NCI-H1436 treated with DMSO at 0.1 percent for 48 hours (cell line): ENCODE measurements around the gene PPDPF.
"Not testable (repeated sequence)": the region's sequence is repeated elsewhere in the genome, so short reads cannot be mapped to it uniquely, and the experiment has no call there.

Experiments used
- DNase-seq: peaks from one replicate; lab custom pipeline; 2025; lab: John Stamatoyannopoulos, UW

The PPDPF gene

DNA sequence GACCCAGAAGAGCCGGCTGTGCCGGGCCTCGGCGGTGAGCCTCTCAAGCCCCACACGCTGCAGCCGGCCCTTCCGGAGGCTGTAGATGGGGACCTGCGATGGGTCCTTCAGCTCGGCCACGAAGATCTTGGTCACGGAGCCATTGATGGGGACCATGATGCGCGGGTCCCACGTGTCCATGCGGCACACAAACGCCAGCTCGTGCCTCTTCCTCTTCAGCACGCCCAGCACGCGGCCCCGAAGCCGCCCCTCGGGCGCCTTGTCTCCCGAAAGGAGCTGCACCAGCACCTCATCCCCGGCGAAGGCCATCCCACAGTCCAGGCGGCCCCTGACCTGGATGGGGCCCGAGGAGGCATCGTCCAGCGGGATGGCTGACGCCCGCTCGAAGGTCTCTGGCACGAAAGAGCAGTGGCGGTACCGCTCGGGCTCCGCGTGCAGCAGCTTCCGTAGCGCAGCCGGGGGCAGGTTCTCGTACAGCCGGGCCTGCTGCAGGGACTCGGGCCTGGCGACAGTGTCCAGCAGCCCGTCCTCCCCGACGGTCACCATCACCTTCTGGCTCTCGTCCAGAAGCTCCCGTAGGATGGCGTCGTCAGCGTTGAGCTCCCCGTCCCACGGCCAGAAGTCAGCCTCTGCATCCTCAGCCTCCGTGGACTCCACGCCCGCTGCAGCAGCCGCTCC is 44.6 kb downstream of the PPDPF start:
- DNase-seq = no peak

DNA sequence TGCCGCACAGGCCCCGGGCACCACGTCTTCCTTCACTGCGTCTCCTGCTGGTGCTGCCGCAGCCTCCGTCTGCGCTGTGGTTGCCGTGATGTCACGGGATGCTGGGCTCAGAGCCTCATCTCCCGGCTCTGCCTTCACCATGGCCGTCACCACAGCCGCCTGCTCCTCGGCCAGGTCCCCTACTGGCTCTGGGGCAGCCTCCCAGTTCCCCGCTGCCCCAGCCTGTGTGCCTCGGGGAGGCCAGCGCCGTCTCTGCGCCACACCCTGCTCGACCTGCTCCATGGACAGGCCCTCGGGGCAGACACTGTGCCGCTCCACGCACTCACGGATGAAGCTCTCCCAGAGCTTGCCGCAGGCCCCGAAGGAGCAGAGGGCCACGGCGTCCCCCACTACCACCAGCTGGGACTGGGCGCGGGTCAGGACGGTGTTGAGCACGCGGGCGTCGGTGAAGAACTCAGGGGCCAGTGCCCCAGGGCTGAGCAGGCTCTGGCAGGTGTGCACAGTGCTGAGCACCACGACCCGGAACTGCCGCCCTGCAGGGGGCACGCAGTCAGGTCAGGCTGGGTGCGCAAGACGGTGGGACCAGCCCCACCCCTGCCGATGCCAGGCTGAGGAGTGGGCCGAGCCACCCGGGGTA is 45.3 kb downstream of the PPDPF start:
- DNase-seq = no peak

DNA sequence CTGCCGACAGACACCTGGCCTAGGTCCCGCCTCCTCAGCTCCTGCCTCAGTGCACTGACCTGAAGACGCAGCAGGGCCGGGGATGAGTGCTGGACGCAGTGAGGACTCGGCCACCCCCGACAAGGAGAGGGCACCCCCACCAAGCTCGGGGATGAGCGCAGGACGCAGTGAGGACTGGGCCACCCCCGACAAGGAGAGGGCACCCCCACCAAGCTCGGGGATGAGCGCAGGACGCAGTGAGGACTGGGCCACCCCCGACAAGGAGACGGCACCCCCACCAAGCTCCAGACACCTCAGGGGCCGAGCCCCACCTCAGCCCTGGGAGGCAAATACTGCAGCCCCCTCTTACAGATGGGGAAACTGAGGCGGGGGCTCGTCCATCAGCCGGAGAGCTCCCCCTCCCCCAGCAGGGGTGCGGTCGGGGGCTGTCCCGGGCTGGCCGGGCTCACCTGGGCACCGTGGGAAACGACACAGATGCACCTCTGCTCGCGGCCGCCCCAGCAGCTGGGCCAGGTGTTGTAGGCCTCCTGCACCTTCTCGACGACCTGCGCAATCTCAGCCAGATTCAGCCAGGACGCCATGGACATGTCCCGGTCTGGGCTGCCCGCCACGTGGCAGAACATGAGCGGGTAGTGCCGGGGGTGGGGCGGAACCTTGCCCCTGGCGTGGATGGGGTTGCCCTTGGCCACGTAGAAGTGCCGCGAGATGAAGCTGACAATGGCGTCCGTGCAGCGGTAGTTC is 46.0 kb downstream of the PPDPF start:
- no peak for DNase-seq

DNA sequence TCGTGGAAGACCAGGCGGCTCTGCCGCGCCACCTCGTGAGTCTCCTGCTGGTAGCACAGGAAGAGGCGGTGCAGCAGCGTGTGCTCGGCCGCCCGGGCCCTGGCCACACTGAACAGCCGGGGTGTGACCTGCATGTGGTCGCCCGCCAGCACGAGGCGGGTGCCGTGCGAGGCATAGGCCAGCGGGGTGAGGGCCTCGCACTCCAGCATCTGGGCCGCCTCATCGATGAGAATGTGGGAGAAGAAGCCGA is 46.5 kb downstream of the PPDPF start:
- DNase-seq = no peak

DNA sequence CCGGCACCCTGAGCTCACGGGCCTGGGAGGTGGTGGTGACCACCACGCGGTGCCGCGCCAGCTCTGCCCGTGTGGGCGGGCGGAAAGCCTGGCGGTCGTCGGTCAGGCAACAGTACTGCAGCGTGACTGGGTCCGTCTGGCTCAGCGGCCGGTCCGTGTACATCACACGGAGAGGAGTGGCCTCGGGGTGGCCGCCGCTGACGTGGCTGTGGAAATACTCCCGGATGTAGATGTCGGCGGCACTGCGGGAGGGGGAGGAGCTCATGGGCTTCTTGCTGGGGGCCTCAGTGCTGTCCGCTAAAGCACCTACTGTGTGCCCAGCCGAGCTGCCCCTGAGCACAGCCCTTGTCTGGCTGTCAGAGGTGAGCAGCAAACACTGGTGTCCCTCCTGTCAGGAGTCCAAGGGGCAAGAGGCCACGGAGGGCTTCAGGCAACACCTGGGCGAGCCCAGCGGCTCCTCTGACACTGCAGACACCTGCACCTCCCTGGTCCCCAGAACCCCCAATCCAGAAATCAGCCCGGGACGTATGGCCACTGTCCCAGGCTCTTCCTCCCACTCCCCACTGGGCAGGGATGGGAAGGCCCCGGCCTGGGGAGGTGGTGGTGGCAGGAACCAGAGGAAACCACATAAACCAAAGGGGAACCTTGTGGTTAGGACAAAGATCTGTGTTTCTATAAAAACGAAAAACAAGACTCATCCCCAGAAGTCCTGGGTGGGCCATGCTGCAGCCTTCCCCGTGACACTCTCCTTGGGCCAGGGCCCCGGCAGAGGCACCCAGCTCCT is 47.0 kb downstream of the PPDPF start:
- no peak for DNase-seq

DNA sequence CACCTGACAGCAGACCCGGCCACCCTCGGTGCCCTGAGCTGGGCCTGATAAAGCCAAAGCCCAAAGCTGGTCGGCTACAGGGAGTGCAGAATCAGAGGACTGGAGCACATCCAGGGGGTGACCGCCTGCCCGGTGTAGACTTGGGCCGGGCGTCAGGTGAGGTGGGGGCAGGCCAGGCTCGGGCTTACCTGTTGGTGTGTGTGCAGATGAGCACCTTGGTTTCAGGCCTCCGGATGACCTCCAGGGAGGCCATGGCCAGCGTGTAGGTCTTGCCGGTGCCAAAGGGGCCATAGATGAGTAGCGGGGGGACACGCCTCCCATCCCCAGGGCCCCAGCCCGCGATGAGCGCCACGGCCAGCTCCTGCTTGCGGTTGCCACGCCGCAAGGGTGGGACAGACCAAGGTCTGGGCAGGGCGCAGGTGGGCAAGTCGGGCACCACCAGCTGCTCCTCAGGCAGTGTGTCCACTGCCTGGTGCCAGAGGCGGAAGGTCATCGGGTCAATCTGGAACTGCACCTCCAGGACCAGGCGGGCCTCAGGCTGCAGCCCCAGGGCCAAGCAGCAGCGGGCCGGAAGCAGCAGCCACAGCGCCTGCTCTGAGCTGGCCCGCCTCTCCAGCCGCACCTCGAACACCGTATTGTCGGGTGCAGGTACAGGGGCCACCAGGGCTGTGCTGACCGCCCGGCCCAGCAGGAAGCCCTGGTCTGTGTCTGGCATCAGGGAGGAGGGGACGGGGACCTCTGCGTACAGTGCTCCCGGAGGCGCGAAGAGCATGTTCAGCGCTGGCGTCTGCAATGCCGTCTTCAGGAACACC is 47.8 kb downstream of the PPDPF start:
- DNase-seq = no peak

DNA sequence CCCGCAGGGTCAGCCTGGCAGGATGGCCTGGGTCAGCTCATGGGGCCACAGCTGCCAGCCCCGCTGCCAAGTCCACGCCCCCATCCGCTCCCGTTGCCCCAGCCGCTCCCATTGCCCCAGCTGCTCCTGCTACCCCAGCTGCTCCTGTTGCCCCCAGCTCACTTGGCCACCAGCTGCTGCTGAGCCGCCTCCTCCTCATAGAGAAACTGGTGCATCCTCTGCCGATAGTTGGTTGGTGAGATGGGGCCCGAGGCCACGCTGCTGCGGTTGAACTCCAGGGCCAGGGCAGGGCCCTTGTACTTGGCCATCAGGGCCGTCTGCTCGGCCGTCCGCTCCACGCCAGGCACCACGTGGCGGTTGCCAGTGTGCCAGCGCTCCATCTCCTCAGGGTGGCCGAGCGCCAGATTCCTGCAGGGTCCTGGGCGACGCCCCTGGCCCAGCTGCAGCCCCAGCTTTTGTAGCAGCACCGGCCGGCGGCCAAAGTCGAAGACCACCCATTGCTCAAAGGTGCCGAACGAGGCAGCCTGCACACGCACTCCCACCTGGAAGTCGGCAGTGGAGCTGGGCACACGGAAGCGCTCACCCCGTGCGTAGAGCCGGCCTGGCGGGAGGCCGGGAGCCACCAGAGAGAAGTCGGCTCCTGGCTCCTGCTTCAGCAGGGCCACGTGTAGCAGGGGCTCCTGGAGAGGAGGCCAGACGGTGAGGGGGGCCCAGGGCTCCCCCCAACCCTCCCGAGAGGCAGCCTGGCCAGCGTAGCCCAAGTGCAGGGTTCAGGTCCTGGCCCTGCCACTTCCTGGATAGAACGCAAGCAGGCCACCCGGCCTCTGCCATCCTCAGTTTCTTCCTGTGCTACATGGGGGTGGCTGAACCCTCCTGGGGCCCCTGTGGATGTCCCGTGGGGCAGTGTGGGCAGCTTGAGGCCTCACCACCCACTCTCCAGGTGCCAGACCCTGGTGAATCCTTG is 48.7 kb downstream of the PPDPF start:
- DNase-seq = no peak

DNA sequence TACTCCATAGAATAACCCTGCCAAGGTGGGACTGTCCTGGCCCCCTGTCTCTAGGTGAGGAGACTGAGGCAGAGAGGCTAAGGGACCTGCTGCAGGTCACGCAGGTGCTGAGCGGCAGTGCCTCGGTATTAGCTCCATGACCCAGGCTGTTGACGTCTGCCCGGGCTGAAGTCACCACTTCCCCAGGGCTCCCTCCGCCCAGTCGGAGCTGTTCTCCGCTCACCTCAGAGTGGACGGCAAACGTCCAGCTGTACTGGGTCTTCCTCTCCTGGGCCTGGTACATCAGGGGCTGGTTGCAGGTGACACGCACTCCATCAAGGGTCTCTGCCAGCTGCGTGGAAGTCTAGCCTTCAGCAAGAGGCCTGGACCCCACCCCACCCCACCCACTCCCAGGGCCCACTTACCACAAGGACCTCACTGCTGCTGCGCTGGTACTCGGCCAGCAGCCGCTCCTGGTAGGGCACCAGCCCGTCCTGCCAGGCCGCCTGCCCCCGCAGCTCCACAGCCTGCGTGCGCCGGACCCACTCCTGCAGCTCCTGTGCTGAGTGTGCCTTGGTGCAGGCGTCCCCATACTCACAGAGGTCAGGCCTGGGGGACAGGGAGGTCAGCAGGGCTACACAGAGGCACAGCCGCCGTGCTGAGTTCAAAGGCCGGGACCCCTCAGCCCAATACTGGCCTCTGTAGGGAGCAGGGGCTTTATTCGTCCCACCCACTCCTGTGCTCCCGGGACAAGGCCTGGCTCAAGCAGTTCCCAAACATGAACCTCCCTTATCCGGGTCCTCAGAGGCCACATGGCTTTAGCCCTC is 49.9 kb downstream of the PPDPF start:
- DNase-seq = no peak

DNA sequence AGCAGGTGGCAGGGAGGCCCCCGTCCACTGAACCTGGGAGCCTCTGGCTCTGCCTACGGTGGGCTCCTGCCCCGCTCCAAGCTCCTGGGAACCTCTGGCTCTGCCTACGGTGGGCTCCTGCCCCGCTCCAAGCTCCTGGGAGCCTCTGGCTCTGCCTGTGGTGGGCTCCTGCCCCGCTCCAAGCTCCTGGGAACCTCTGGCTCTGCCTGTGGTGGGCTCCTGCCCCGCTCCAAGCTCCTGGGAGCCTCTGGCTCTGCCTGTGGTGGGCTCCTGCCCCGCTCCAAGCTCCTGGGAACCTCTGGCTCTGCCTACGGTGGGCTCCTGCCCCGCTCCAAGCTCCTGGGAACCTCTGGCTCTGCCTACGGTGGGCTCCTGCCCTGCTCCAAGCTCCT is 50.5 kb downstream of the PPDPF start:
- DNase-seq = not testable (repeated sequence)
